Stimulated activated CD4-positive, alpha-beta T cell treated with anti-CD3 and anti-CD28 coated beads, Interleukin-2, amount 100 ng/mL, for 48 hours (primary cell): ENCODE results near the gene PTBP3.
"Not testable (repeated sequence)": the region's sequence is repeated elsewhere in the genome, so short reads cannot be mapped to it uniquely, and the experiment has no call there.

ENCODE experiments used
- DNase-seq, 2 donors: peaks; one replicate each; pipeline ENCODE4 v3.0.0-alpha.2; 2020

PTBP3 gene

DNA sequence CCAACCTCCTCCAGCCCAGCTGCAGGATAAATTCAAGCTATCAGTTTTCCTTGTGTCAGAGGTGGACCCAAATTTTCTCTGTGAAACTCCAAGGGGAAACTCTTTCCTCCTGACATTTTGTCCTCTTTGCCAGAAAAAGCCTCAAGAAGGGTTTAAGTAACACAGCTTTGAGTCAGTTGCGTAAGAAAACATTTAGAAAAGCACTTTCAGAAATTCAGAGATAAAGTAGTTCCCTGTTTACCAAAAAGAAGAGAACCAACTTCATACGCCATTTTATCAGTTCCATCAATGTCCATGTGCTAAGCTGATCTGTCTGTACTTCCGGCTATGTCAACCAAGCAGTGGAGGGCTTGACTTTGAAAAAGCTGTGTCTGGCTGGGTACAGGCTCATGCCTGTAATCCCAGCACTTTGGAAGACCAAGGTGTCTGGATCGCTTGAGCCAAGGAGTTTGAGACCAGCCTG is 138.4 kb downstream of the PTBP3 start:
- no peak for DNase-seq

- no peak for DNase-seq
Measured at GRCh38 chr9:112193572-112194288, 139.7 kb downstream of the PTBP3 start.

GRCh38 chr9:112190320-112190719 is 143.1 kb downstream of the PTBP3 start:
- not testable (repeated sequence) for DNase-seq

- DNase-seq = no peak
Measured at GRCh38 chr9:112188884-112189283, 144.5 kb downstream of the PTBP3 start.

- no peak for DNase-seq
Measured at GRCh38 chr9:112187404-112187803, 146.0 kb downstream of the PTBP3 start.

GRCh38 chr9:112186695-112187094 is 146.7 kb downstream of the PTBP3 start:
- DNase-seq = no peak

GRCh38 chr9:112184946-112185345 is 148.5 kb downstream of the PTBP3 start:
- DNase-seq = no peak

- no peak for DNase-seq
Measured at GRCh38 chr9:112184221-112184620, 149.2 kb downstream of the PTBP3 start.

- peak; percentile 25 to 34 for DNase-seq
Measured at GRCh38 chr9:112180387-112180881, 153.0 kb downstream of the PTBP3 start.

GRCh38 chr9:112179816-112180215 is 153.6 kb downstream of the PTBP3 start:
- DNase-seq = no peak

GRCh38 chr9:112176524-112176923 is 156.9 kb downstream of the PTBP3 start:
- no peak for DNase-seq

- DNase-seq = no peak
Measured at GRCh38 chr9:112175796-112176315, 157.6 kb downstream of the PTBP3 start.

- no peak for DNase-seq
Measured at GRCh38 chr9:112174965-112175795, 158.2 kb downstream of the PTBP3 start, which contains the start of gene SUSD1. TSS of gene SUSD1 (minus strand) at chr9:112175297. CDS start at chr9:112175235, 62 bp downstream.

DNA sequence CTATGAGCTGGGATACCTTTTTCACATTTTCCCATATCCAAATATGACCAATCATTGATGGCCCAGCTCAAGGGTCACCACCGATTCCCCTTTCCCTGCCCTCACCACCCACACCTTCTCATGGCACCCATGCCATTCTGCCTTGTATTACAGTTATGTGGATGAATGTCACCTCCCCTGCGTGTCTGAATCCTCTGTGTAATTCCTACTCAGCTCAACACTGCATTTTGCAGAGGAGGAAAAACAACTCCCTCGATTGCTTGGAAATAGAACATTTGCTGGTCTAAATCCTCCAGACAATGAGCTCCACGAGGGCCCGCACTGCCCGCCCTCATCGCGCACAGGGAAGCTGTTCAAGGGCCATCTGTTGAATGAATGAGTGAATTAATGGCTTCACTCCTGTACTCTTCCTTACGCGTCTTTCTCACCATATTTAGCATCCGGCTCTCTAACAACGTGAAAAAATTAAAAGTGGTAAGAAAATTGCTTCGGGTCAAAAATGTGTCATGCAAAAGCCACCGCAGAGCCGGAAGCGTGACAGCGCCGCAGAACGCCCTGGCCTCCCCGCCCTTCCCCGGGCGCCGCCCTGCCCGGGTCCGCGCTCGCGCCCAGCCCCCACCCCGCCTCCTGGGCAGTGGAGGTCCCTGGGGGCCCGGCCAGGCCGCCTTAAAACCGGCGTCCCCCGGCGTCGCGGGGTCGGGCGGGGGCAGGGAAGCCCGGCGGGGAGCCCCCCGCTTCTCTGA is 159.0 kb downstream of the PTBP3 start:
- DNase-seq = peak; percentile 64 to 66

DNA sequence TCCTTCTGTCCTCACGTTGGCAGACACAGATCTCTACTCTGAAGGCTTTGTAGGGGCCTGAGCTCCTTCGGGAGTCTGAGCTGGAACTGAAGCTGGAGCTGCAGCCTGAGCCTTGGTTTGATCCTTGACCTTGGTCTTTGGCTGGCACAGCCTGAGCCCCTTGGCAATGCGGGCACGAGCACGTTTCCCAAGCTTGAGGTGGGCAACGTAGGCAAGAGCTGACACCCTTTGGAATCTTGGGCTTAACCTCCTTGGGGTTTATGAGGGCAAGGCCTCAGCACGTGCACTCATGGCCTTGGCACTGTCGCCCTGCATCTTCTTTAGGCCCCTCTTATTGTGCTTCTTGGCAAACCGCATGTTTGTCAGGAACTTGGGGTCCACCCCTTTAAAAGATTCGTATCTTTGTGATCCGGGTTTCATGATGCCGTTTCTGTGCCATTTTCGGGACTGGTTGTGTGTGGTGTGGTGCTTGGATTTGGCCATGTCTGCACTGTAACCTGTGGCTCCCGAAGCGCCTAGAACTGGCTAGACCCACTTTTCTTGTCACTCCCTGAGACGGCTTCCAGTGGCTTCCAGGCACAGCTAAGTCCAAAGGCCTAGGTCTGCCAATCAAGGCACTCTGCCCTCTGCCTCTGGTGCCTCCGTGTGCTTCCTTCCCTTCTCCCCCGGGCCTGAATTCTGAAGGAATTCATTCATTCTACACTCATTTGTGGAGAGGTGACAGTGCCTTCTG is 159.8 kb downstream of the PTBP3 start:
- DNase-seq = no peak

- DNase-seq = no peak
Measured at GRCh38 chr9:112170968-112171367, 162.5 kb downstream of the PTBP3 start.

DNA sequence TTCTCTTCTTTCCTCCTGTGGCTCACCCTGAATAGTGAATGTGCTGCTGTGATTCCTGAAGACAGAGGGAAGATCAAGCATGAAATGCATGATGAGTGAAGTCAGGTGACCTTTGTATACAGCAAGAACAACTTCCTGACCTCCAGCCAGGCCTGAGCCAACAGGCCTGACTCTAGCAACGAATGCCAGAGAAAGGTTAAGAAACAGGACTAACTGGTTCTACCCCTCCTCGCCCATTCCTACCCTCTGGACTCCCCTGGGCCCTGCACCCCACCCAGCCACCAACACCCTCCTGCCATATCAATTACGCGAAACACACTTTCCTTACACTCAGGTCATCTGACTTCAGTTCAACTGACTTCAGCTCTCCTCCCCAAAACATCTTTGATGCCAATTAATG is 163.2 kb downstream of the PTBP3 start:
- no peak for DNase-seq

GRCh38 chr9:112169368-112169767 is 164.1 kb downstream of the PTBP3 start:
- no peak for DNase-seq

GRCh38 chr9:112168197-112168596 is 165.2 kb downstream of the PTBP3 start:
- DNase-seq = no peak
